CD4-positive, alpha-beta T cell treated with Interleukin-4 for 1 hour (primary cell): ENCODE data around the gene KCNMA1.
"Not testable (repeated sequence)": the region's sequence is repeated elsewhere in the genome, so short reads cannot be mapped to it uniquely, and the experiment has no call there.

Experiments
- DNase-seq, 2 donors: peaks; one replicate each; pipeline ENCODE4 v3.0.0-alpha.2; 2020 to 2022

The KCNMA1 gene

DNA sequence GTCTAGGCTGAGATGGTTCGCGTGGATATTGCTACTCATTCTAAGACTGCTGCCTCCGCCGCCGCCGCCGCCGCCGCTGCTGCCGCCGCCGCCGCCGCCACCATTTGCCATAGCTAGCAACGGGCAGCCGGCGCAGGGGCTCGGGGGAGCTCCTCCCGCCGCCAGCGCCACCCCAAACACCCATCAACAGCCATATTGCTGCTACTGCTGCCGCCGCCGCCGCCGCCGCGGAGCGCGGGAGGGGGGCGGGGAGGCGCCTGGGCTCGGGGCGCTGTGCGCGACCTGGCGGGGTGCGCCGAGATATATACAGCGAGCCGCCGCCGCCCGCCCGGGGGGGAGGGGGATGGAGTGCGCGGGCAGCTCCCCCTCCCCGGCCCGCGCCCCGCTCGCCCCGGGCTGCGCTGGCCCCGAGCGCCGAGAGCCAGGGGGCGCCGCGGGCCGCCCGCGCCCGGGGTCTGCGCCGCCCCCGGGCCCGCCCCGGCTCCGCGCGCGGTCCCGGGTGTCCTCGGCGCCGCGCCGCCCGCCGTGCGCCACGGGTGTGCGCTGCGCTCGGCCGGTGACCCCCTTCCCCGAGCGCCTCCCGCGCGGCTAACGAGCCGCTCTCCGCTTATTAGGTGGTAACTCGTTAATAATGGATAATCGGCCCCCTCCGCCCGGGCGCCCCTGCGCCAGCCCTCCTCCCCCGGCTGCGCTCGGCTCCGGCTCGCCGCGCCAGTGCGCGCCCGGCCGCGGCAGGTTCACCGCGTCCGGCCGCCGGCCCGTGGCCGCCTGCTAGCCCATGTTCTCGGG, at the start of gene KCNMA1:
TSS of gene KCNMA1 (minus strand) at position 277 of the 789 bp plus-strand sequence.
- DNase-seq = no peak

GRCh38 chr10:77686650-77687417, 49.2 kb upstream of the KCNMA1 start:
- no peak for DNase-seq

- DNase-seq = no peak
These were observed 48.5 kb upstream of the KCNMA1 start for GRCh38 chr10:77686096-77686495.

DNA sequence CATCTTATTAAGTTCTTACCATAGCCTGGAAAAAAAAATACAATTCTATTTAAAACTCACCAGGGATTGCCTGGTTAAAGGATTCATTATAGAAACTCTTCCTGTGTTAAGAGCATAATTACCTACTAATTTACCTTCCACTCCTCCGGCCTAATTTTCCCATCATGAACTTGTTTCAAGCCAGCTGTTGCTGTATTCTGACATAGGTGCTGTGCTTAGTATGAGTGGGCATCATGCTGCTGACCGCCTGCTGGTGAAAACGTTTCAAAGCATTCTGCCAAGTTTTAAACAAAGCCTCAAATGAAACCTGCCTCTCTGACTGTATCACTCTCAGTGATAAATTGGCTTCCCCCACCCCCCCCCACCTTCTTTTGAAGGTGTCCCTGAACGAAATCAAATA, 47.8 kb upstream of the KCNMA1 start:
- no peak for DNase-seq

- DNase-seq = not testable (repeated sequence)
These were observed 45.5 kb upstream of the KCNMA1 start for GRCh38 chr10:77683088-77683432.

GRCh38 chr10:77682393-77683087, 44.9 kb upstream of the KCNMA1 start:
- no peak for DNase-seq

DNA sequence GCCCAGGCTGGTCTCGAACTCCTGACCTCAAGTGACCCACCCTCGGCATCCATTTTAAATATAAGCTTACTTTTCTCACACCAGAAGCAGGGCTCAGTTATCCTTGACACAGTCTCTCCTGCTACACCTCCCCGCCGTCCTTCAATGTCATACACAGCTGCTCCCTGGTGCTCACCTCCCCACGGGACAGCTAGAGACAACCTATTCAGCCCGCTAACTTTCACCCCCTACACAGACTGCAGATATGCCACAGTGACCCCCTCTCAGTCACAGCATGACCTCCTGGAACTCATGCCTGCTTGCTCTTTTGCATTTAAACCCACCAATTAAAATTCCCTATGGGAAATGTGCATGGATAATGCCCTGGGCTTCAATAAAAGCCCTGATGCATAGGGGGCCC, 44.2 kb upstream of the KCNMA1 start:
- DNase-seq = no peak

- no peak for DNase-seq
These were observed 43.2 kb upstream of the KCNMA1 start for GRCh38 chr10:77680811-77681210.

DNA sequence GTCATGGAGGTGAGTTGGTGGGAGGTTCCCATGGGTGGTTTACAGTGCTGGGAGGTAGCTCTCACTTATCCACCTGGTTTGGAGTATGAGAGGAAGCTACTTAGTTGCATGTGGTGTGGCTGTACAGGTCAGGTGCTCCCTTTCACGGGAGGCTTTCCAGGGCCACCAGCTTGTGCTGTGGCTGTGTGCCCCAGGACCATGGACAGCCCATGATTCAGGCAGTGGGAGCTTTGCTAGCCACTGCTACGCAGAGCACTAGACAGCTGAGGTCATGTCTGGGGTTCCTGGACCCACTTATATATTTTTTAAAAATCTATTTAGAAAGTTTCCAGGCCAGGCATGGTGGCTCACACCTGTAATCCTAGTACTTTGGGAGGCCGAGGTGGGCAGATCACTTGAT, 42.5 kb upstream of the KCNMA1 start:
- no peak for DNase-seq

DNA sequence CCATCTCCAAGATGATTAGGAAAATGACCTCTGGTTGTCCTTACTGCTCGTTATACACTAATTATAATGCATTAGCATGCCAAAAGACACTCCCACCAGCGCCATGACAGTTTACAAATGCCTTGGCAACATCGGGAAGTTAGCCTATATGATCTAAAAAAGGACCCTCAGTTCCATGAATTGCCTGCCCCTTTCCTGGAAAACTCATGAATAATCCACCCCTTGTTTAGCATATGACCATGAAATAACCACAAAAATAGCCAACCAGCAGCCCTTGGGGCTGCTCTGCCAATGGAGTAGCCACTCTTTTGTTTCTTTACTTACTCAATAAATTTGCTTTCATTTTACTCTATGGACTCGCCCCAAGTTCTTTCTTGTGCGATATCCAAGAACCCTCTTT, 41.6 kb upstream of the KCNMA1 start:
- DNase-seq = no peak

DNA sequence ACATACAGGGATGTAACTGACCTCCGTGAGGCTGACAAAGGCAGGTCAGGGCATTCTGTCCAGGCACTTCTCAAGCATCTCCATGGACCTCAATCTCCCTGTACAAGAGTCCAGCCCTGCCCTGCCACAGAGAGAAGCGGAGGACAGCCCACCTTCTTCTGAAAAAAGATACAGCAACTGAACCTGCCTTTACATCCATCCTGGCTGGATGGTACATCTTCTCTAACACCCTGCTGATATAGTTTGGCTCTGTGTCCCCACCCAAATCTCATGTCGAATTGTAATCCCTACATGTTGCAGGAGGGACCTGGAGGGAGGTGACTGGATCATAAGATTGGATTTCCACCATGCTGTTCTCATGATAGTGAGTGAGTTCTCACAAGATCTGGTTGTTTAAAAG, 40.5 kb upstream of the KCNMA1 start:
- no peak for DNase-seq

DNA sequence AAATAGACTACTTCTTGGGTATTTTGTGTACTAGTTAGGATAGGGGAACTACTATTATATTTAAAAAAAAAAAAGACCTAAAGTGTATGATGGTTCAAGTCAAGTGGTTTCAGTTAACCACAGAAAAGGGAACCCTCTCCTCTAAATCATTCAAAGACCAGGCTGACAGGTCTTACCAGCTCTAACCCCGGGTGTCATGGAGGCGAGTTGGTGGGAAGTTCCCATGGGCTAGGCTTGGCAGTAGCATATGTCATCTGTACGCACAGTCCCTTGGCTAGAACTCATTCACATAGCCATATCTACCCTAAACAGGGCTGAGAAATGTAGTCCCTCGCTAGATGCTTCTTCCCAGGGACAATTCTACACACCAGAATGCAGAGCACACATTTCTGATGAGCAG, 37.7 kb upstream of the KCNMA1 start:
- no peak for DNase-seq

DNA sequence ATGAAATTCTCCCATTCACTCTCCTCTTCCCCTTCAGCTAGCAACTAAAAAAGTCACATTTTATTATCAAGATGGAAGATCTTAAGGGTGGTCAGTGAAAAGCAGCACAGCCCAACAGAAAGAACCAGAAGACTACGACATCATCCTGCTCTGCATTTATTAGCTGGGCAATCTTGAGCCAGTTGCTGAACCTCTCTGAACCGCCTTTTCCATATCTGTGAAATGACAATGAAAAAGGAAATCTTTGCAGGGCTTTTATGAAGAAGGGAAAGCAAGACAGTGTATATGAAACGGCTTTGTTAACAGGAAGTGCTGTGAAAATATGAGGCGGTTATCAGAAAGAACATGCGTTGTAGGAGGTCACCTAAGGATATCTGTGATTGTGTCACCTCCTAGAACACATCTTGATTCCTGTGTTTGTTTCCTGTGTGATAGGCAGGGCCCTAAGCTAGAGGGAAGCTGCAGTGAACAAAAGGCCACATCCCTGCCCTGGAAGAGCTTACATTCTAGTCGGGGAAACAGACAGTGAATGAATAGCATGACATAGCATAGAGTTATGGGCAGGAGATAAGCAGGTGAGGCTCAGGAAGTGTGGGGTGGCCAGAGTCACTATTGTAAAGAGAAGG, 36.0 kb upstream of the KCNMA1 start:
- no peak for DNase-seq

DNA sequence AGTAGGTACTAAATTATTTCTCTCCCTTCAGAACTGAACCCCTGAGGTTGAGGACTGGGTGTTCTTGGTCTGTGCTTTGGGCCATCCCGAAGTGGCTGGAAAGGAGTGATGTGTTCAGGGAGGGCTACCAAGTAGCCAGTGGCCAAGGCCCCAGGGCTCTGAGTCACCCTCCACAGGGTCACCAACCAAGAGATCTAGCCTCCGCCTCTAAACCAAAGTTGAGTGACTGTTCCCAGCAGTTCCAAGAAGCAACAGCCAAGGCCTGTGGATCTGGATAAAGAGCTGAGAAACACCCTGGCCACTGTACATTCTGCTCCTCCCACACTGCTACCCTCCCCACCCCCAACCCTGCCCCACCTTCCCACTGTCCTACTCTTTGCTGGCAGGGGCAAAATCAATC, 35.5 kb upstream of the KCNMA1 start:
- no peak for DNase-seq

- no peak for DNase-seq
These were observed 34.1 kb upstream of the KCNMA1 start for GRCh38 chr10:77671594-77672252.

DNA sequence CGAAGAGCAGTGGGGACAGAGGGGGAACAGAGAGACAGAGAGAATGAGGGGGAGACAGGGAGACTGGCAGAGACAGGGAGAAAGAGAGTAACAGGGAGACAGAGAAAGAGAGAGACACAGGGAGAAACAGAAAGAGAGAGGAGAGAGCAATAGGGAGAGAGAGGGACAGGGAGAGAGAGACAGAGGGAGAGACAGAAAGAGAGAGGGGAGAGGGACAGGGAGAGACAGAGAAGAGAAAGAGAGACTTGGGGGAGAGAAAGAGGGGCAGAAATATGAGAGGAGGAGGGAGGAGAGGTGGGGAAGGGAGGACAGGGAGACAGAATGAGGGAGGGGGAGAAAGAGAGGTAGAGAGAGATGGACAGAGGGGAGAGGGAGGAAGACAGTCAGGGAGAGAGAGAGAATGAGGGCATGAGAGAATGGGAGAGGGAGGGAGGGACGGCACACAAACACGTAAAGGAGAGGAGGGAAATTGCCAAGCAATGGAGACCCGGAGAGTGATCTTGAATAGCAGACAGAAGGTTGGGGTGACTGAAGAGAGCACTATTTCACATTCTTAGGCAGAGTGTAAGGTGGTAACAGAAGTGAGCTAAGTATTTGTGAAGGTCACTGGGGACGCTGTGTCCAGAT, 33.3 kb upstream of the KCNMA1 start:
- DNase-seq = no peak

DNA sequence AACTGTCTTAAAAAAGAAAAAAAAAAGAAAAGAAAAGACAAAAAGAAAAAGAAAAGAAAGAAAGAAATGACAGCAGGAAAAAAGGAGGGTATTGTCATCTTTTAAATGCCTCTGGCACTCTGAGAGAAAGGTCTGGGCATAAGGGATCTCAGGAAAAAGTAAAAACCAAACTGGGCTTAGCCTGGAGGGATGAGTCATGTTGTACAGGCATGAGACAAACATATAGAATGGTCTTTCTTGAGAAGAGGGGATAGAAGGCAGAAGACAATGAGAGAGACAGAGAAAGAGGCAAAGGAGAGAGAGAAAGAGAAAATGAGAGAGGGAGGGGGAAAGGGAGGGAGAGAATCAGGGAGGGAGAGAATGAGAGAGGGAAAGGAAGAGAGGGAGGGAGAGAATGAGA, 32.3 kb upstream of the KCNMA1 start:
- DNase-seq = no peak

DNA sequence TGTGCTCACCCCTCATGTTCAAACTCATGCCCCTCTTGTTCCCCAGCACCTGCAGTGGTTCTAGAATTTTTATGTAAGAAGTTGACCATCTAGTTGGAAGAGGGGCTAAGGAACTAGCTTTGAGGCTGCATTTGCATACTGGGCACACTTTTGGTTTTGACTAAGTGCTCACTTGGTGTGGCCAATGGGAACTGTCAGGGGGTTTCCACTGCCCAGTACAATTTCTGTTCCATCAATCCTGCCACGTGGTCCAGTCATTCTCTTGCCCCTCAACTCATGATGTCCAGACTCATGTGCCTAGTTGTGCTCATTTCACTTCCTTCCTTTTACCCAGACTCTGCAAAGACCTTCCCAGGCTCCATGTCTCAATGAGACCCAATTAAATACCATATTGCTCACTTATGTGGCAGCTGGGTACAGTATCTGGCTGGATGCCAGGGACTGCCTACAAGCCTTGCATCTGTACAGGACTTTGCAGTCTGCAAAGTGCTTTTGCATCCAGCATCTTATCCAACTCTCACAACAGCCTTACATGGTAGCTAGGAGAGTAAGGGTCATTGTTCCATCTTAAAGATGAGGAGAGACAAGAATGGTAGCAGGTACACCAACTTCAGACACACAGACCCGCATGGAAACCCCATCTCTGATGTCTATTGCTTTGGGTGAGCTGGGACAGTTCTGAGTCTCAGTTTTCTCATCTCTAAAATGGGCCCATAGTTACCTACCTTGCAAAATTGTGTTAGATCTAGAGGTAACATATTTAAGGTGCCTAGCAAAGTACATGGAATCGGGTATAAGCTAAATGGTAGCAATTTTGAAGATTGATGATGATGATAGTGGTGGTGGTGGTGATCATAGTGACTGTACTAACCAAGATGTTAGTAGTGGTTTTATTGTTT, 30.1 kb upstream of the KCNMA1 start:
- no peak for DNase-seq

- DNase-seq = no peak
These were observed 29.2 kb upstream of the KCNMA1 start for GRCh38 chr10:77666821-77667220.

- no peak for DNase-seq
These were observed 27.1 kb upstream of the KCNMA1 start for GRCh38 chr10:77664696-77665095.

DNA sequence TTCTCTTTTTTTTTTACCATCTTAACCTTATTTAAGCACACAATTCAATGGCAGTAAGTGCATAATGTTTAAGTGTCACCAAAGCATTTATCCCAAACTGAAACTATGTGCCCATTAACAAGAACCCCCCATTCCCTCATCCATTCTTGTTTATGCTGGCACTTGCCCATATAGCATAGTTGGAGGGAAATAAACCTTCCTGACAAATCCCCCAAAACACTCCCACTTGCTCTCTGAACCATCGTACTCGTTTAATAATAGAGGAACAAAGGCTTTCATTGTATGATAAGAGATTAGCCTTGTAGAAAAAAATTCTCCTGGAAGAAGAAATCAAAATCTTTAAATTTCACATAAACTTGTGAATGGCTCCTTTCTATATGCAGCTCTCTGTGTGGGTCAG, 26.4 kb upstream of the KCNMA1 start:
- no peak for DNase-seq
